OCI-LY7 (cell line): ENCODE data around the gene MYO16. TPM values are rescaled to one million over a fixed set of nuclear protein-coding genes. Genes with fewer than 3 reads are reported as not detected.

Experiments used
- BruUV-seq: library from RNA; stranded (reverse); fragments of 400-500 nt; replicated peaks from 2 replicates; lab custom pipeline; 2021; lab: Mats Ljungman, UMichigan
- CTCF ChIA-PET: fragments of 300-600 bp; sonication (Branson Sonifier 250); formaldehyde crosslinking; loops from one replicate; lab custom pipeline; 2022; ENCODE audit warnings: antibody characterized with exemption; ENCODE audit not compliant: unreplicated experiment; lab: Charles Lee
- POLR2A ChIA-PET: fragments of 300-600 bp; sonication (Branson Sonifier 250); formaldehyde crosslinking; loops from one replicate; lab custom pipeline; 2022; ENCODE audit warnings: antibody characterized with exemption; lab: Charles Lee
- DNase-seq: peaks from one replicate; pipeline ENCODE4 v3.0.0-alpha.2; 2015; ENCODE audit warnings: low spot score
- H2AFZ ChIP-seq: fragments of 200-600 bp; sonication (generic), shearing (Covaris generic); 2 replicates; pipeline ENCODE4 v1.6.1; 2014; ENCODE audit warnings: mild to moderate bottlenecking, antibody characterized with exemption, low read length, moderate library complexity
- H3K27ac ChIP-seq: fragments of 200-600 bp; sonication (generic); 2 replicates; pipeline ENCODE4 v1.5.1; 2014; ENCODE audit warnings: mixed run types, low read depth, mild to moderate bottlenecking, moderate library complexity, low read length, inconsistent platforms; ENCODE audit not compliant: poor library complexity, severe bottlenecking
- H3K36me3 ChIP-seq: fragments of 200-600 bp; sonication (generic); 2 replicates; pipeline ENCODE4 v1.6.1; 2014; ENCODE audit warnings: mild to moderate bottlenecking, antibody characterized with exemption, low read length, moderate library complexity, mixed read lengths; ENCODE audit not compliant: insufficient read depth
- H3K4me1 ChIP-seq: fragments of 200-600 bp; sonication (generic); 2 replicates; pipeline ENCODE4 v1.5.1; 2014; ENCODE audit warnings: mild to moderate bottlenecking, low read length; ENCODE audit not compliant: insufficient read depth, poor library complexity, severe bottlenecking
- H3K4me2 ChIP-seq: fragments of 200-600 bp; sonication (generic); 2 replicates; pipeline ENCODE4 v1.6.1; 2014; ENCODE audit warnings: mild to moderate bottlenecking, low read length
- H3K4me3 ChIP-seq: fragments of 200-600 bp; sonication (generic); 2 replicates; pipeline ENCODE4 v1.5.1; 2014; ENCODE audit warnings: mild to moderate bottlenecking, low read depth, low read length; ENCODE audit not compliant: poor library complexity, severe bottlenecking
- H3K79me2 ChIP-seq: fragments of 200-600 bp; sonication (generic); 2 replicates; pipeline ENCODE4 v1.6.1; 2016; ENCODE audit warnings: low read depth, mild to moderate bottlenecking, low read length, moderate library complexity, mixed read lengths; ENCODE audit not compliant: insufficient read depth
- H3K9me2 ChIP-seq: fragments of 200-600 bp; sonication (generic); 2 replicates; pipeline ENCODE4 v1.6.1; 2016; ENCODE audit warnings: mild to moderate bottlenecking, low read length, mixed read lengths; ENCODE audit not compliant: insufficient read depth
- H3K9me3 ChIP-seq: fragments of 200-600 bp; sonication (generic); 2 replicates; pipeline ENCODE4 v1.6.1; 2014; ENCODE audit warnings: mild to moderate bottlenecking, mixed run types, low read length, mixed read lengths
- H4K20me1 ChIP-seq: fragments of 200-600 bp; sonication (generic); 2 replicates; pipeline ENCODE4 v1.6.1; 2014; ENCODE audit warnings: mild to moderate bottlenecking, antibody characterized with exemption, low read length, moderate library complexity, mixed read lengths; ENCODE audit not compliant: insufficient read depth
- EZH2phosphoT487 ChIP-seq: fragments of 200-600 bp; sonication (generic); IDR thresholded peaks from 2 replicates; pipeline ENCODE4 v1.6.1; 2018; ENCODE audit warnings: low read depth, borderline replicate concordance, mild to moderate bottlenecking, mixed run types, antibody characterized with exemption, low read length, moderate library complexity, mixed read lengths
- intact Hi-C: fragments of 100-400 bp; cut with micrococcal nuclease; formaldehyde crosslinking; loops from one replicate; pipeline ENCODE4 v1.10.0; 2022; ENCODE audit not compliant: unreplicated experiment
- total RNA-seq, 2 experiments: library from RNA; depleted of rRNA in 1 of 2; stranded (reverse); fragments of >200 nt in 1 of 2; shearing (Covaris generic) in 1 of 2; gene quantifications; 2 replicates each; pipeline ENCODE4 v1.2.3, GENCODE V29; 2014 to 2022
- TF ChIP-seq, protein P1 (sequence below): fragments of 200-600 bp; sonication (generic); conservative IDR thresholded peaks from 2 replicates; pipeline ENCODE4 v1.5.1; 2014; ENCODE audit warnings: mild to moderate bottlenecking, antibody characterized with exemption, low read length, moderate library complexity, mixed read lengths

MYO16 gene
- total RNA-seq, 2 experiments from 2014 or later, result 0.06 TPM; not detected in 1

DNA sequence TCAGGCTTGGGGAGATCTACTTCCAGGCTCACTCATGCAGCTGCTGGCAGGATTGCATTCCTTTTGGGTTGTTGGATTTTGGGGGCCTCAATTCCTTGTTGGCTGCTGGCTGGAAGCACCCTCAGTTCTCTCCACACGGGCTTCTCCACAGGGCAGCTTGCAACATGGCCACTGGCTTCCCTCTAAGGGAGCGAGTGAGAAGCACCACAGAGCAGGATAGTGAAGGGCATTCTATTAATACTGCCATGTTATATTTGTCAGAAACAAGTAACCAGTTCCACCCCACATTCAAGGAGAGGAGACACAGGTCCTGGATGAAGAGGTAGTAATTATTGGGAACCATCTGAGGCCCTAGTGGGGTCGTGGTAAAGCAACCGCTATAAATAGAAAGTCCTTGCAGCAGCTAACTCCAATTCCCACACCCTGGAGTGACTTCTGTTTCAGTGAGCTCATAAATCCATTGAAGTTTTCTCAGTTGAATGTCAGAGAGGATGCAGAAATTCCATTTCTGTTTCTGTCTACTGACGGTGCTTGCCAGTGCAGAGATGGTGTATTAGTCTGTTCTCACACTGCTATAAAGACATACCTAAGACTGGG lies 598.0 kb downstream of the MYO16 start:
- ChIA-PET CTCF (no interaction called here), POLR2A (no interaction called here)
- TF ChIP-seq EZH2phosphoT487, result no peak
- TF ChIP-seq, protein P1, sequence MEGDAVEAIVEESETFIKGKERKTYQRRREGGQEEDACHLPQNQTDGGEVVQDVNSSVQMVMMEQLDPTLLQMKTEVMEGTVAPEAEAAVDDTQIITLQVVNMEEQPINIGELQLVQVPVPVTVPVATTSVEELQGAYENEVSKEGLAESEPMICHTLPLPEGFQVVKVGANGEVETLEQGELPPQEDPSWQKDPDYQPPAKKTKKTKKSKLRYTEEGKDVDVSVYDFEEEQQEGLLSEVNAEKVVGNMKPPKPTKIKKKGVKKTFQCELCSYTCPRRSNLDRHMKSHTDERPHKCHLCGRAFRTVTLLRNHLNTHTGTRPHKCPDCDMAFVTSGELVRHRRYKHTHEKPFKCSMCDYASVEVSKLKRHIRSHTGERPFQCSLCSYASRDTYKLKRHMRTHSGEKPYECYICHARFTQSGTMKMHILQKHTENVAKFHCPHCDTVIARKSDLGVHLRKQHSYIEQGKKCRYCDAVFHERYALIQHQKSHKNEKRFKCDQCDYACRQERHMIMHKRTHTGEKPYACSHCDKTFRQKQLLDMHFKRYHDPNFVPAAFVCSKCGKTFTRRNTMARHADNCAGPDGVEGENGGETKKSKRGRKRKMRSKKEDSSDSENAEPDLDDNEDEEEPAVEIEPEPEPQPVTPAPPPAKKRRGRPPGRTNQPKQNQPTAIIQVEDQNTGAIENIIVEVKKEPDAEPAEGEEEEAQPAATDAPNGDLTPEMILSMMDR, result no peak
- Histone ChIP-seq H4K20me1 (no peaks in the 10 kb centered on the region), H3K4me1 (no peaks in the 10 kb centered on the region), H2AFZ (no peak overlapping the region), H3K36me3 (no peaks in the 10 kb centered on the region), H3K9me3 (no peaks in the 10 kb centered on the region), H3K27ac (no peak overlapping the region), H3K9me2 (no peaks in the 10 kb centered on the region), H3K4me2 (no peak overlapping the region), H3K79me2 (no peaks in the 10 kb centered on the region), H3K4me3 (no peak overlapping the region)
- no peak for DNase-seq
- no TSS peak for BruUV-seq
- intact Hi-C loops, result no loop called here

- intact Hi-C loops, result no loop called here
- CTCF ChIA-PET, result no interaction called here
- Histone ChIP-seq H3K4me3 (no peak overlapping the region), H4K20me1 (no peaks in the 10 kb centered on the region), H3K4me2 (no peak overlapping the region), H3K9me3 (no peaks in the 10 kb centered on the region), H3K27ac (no peak overlapping the region), H2AFZ (no peak overlapping the region), H3K4me1 (no peaks in the 10 kb centered on the region), H3K9me2 (no peaks in the 10 kb centered on the region), H3K36me3 (no peaks in the 10 kb centered on the region), H3K79me2 (no peaks in the 10 kb centered on the region)
- TF ChIP-seq, protein P1, result no peak
- no peak for TF ChIP-seq EZH2phosphoT487
- no TSS peak for BruUV-seq
- no peak for DNase-seq
- POLR2A ChIA-PET, result interaction anchor here (0.6 kb wide), 1 partner anchor 23 kb away, joined by 3 read pairs; no protein-coding TSS in a partner anchor
Observed at GRCh38 chr13:109228211-109228610, 598.8 kb downstream of the MYO16 start.

GRCh38 chr13:109231888-109232287 lies 602.5 kb downstream of the MYO16 start:
- H3K79me2 ChIP-seq, result no peaks in the 10 kb centered on the region
- no peaks in the 10 kb centered on the region for H3K4me1 ChIP-seq
- no peak overlapping the region for H3K4me2 ChIP-seq
- no peaks in the 10 kb centered on the region for H3K9me3 ChIP-seq
- no peaks in the 10 kb centered on the region for H4K20me1 ChIP-seq
- no peak for DNase-seq
- TF ChIP-seq, protein P1, result no peak
- H3K9me2 ChIP-seq, result no peaks in the 10 kb centered on the region
- POLR2A ChIA-PET, result no interaction called here
- CTCF ChIA-PET, result no interaction called here
- H3K36me3 ChIP-seq, result no peaks in the 10 kb centered on the region
- no peak overlapping the region for H3K4me3 ChIP-seq
- intact Hi-C loops, result no loop called here
- H2AFZ ChIP-seq, result no peak overlapping the region
- no TSS peak for BruUV-seq
- no peak overlapping the region for H3K27ac ChIP-seq
